MM.1S (cell line): ENCODE data around the gene ZNF836.

Experiments
- DNase-seq: peaks from one replicate; pipeline ENCODE4 v3.0.0-alpha.2; 2015
- H2AFZ ChIP-seq: fragments of 300-600 bp; sonication (generic); 2 replicates; pipeline ENCODE4 v1.6.0; 2016; ENCODE audit warnings: antibody characterized with exemption, low read length
- H3F3A ChIP-seq: fragments of 300-600 bp; sonication (generic); 2 replicates; pipeline ENCODE4 v1.6.1; 2016; ENCODE audit warnings: mild to moderate bottlenecking, antibody characterized with exemption, low read length, moderate library complexity, mixed read lengths; ENCODE audit not compliant: insufficient read depth
- H3K27ac ChIP-seq: fragments of 300-600 bp; sonication (generic); 2 replicates; pipeline ENCODE4 v1.5.1; 2016; ENCODE audit warnings: mild to moderate bottlenecking, low read length
- H3K27me3 ChIP-seq: fragments of 300-600 bp; sonication (generic); replicated peaks from 2 replicates; pipeline ENCODE4 v1.6.0; 2016; ENCODE audit warnings: low read length; ENCODE audit not compliant: insufficient read depth
- H3K36me3 ChIP-seq: fragments of 300-600 bp; sonication (generic); replicated peaks from 2 replicates; pipeline ENCODE4 v1.6.1; 2016; ENCODE audit warnings: mild to moderate bottlenecking, low read length, mixed read lengths; ENCODE audit not compliant: insufficient read depth
- H3K4me1 ChIP-seq: fragments of 300-600 bp; sonication (generic); 2 replicates; pipeline ENCODE4 v1.6.1; 2016; ENCODE audit warnings: low read length, mixed read lengths
- H3K4me2 ChIP-seq: fragments of 300-600 bp; sonication (generic); 2 replicates; pipeline ENCODE4 v1.6.0; 2016; ENCODE audit warnings: low read depth, low read length
- H3K4me3 ChIP-seq: fragments of 300-600 bp; sonication (generic); 2 replicates; pipeline ENCODE4 v1.5.1; 2016; ENCODE audit warnings: low read length, mixed read lengths
- H3K79me2 ChIP-seq: fragments of 300-600 bp; sonication (generic); 2 replicates; pipeline ENCODE4 v1.6.1; 2016; ENCODE audit warnings: mixed run types, low read length, mixed read lengths
- H3K9ac ChIP-seq: fragments of 300-600 bp; sonication (generic); 2 replicates; pipeline ENCODE4 v1.6.1; 2016; ENCODE audit warnings: low read length, mixed read lengths
- H3K9me2 ChIP-seq: fragments of 300-600 bp; sonication (generic); replicated peaks from 2 replicates; pipeline ENCODE4 v1.6.1; 2016; ENCODE audit warnings: mild to moderate bottlenecking, low read length, mixed read lengths; ENCODE audit not compliant: insufficient read depth
- H3K9me3 ChIP-seq: fragments of 300-600 bp; sonication (generic); replicated peaks from 2 replicates; pipeline ENCODE4 v1.6.1; 2016; ENCODE audit warnings: mild to moderate bottlenecking, low read length, mixed read lengths; ENCODE audit not compliant: insufficient read depth
- H4K20me1 ChIP-seq: fragments of 300-600 bp; sonication (generic); 2 replicates; pipeline ENCODE4 v1.6.1; 2016; ENCODE audit warnings: mild to moderate bottlenecking, low read length, moderate library complexity, mixed read lengths; ENCODE audit not compliant: insufficient read depth
- EZH2 ChIP-seq: fragments of 300-600 bp; sonication (generic); optimal IDR thresholded peaks from 2 replicates; pipeline ENCODE3; 2017; ENCODE audit warnings: low read depth, mild to moderate bottlenecking, antibody characterized with exemption, low read length, mixed read lengths
- EZH2phosphoT487 ChIP-seq: fragments of 300-600 bp; sonication (generic); IDR thresholded peaks from 2 replicates; pipeline ENCODE4 v1.6.1; 2018; ENCODE audit warnings: antibody characterized with exemption, low read length
- TF ChIP-seq, protein P1 (sequence below): fragments of 300-600 bp; sonication (generic); IDR thresholded peaks from 2 replicates; pipeline ENCODE4 v1.5.1; 2016; ENCODE audit warnings: antibody characterized with exemption, low read length, mixed read lengths

Gene ZNF836

GRCh38 chr19:52187407-52187806 is 16.0 kb upstream of the ZNF836 start:
- no peak for DNase-seq
- no peaks in the 10 kb centered on the region for H3K9me3 ChIP-seq
- H3K9me2 ChIP-seq = no peaks in the 10 kb centered on the region
- H2AFZ ChIP-seq = no peak overlapping the region
- 0 out of 2 replicates have a peak, but pooled peaks cover 6% of the 10 kb centered on the region for H3K27me3 ChIP-seq
- H4K20me1 ChIP-seq = no peaks in the 10 kb centered on the region
- no peaks in the 10 kb centered on the region for H3K36me3 ChIP-seq
- H3K4me3 ChIP-seq = no peak overlapping the region
- no peaks in the 10 kb centered on the region; the same call in 1 of the 2 replicates for H3K4me1 ChIP-seq
- H3K9ac ChIP-seq = no peak overlapping the region
- TF ChIP-seq, protein P1, sequence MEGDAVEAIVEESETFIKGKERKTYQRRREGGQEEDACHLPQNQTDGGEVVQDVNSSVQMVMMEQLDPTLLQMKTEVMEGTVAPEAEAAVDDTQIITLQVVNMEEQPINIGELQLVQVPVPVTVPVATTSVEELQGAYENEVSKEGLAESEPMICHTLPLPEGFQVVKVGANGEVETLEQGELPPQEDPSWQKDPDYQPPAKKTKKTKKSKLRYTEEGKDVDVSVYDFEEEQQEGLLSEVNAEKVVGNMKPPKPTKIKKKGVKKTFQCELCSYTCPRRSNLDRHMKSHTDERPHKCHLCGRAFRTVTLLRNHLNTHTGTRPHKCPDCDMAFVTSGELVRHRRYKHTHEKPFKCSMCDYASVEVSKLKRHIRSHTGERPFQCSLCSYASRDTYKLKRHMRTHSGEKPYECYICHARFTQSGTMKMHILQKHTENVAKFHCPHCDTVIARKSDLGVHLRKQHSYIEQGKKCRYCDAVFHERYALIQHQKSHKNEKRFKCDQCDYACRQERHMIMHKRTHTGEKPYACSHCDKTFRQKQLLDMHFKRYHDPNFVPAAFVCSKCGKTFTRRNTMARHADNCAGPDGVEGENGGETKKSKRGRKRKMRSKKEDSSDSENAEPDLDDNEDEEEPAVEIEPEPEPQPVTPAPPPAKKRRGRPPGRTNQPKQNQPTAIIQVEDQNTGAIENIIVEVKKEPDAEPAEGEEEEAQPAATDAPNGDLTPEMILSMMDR = no peak
- no peak for TF ChIP-seq EZH2phosphoT487
- TF ChIP-seq EZH2 = no peak
- H3K79me2 ChIP-seq = peaks cover 25% of the 10 kb centered on the region
- H3K4me2 ChIP-seq = no peak overlapping the region
- H3F3A ChIP-seq = no peaks in the 10 kb centered on the region
- no peak overlapping the region for H3K27ac ChIP-seq

GRCh38 chr19:52176574-52176973 is 5.2 kb upstream of the ZNF836 start:
- Histone ChIP-seq H3K4me3 (no peak overlapping the region), H2AFZ (no peak overlapping the region), H3F3A (no peaks in the 10 kb centered on the region), H3K4me2 (no peak overlapping the region), H3K79me2 (no peaks in the 10 kb centered on the region), H3K4me1 (no peaks in the 10 kb centered on the region), H3K9me2 (no peaks in the 10 kb centered on the region), H3K27ac (no peak overlapping the region), H4K20me1 (no peaks in the 10 kb centered on the region), H3K9me3 (no peaks in the 10 kb centered on the region), H3K36me3 (no peaks in the 10 kb centered on the region), H3K27me3 (no peaks in the 10 kb centered on the region), H3K9ac (no peak overlapping the region)
- TF ChIP-seq EZH2 = no peak
- TF ChIP-seq, protein P1 = no peak
- TF ChIP-seq EZH2phosphoT487 = no peak
- no peak for DNase-seq

DNA sequence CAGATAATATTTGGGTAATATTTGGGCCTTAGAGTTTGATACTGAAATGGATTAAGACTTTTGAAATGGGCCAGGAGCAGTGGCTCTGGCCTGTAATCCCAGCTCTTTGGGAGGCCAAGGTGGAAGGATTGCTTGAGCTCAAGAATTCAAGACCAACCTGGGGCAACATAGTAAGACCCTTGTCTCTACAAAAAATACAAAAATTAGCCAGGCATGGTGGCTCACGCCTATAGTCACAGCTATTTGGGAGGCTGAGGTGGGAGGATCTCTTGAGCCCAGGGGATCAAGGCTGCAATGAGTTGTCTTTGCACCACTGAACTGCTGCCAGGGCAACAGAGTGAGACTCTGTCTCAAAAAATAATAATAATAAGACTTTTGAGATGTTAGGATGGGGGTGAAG is 926 bp upstream of the ZNF836 start:
- Histone ChIP-seq H3K27me3 (no peaks in the 10 kb centered on the region), H3K36me3 (no peaks in the 10 kb centered on the region), H3K4me1 (no peaks in the 10 kb centered on the region), H3K9ac (no peak overlapping the region), H2AFZ (no peak overlapping the region), H3K79me2 (no peaks in the 10 kb centered on the region), H3F3A (no peaks in the 10 kb centered on the region), H3K4me3 (no peak overlapping the region), H4K20me1 (no peaks in the 10 kb centered on the region), H3K27ac (no peak overlapping the region), H3K4me2 (no peak overlapping the region), H3K9me3 (no peaks in the 10 kb centered on the region), H3K9me2 (no peaks in the 10 kb centered on the region)
- DNase-seq = no peak
- TF ChIP-seq EZH2 (no peak), EZH2phosphoT487 (no peak)
- TF ChIP-seq, protein P1 = no peak
